ENCODE measurements around the gene MECP2.

MECP2 gene

DNA sequence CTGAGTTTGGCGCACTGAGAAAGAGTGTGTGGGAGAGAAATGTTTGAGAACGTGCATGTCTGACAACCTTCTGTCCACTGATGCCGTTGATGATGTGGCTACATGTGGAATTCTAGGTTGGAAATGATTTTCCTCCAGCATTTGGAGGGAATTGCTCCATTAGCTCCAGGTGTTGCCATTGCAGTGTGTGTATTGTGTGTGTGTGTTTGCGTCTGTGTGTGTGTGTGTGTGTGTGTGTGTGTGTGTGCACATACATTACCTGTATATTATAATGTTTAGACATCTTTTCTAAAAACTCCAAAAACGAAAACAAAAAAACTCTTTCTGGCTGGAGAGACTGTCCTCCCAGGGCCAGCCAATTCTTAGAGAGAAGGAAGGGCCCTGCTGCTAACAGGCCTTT lies 18.2 kb upstream of the MECP2 start:
- no peak for DNase-seq (ENCODE audit: low spot score)

- DNase-seq (ENCODE audit: low spot score), result no peak
These were observed 17.6 kb upstream of the MECP2 start for GRCh38 chrX:154115071-154115470.

- DNase-seq (ENCODE audit: low spot score), result no peak
These were observed 17.1 kb upstream of the MECP2 start for GRCh38 chrX:154114652-154115051.

GRCh38 chrX:154113729-154114128 lies 16.2 kb upstream of the MECP2 start:
- no peak for DNase-seq (ENCODE audit: low spot score)

GRCh38 chrX:154098551-154098950 lies 1.0 kb upstream of the MECP2 start:
- DNase-seq (ENCODE audit: low spot score), result no peak

GRCh38 chrX:154097003-154097588 lies 421 bp downstream of the MECP2 start:
- peak; percentile 81 for DNase-seq (ENCODE audit: low spot score)

DNA sequence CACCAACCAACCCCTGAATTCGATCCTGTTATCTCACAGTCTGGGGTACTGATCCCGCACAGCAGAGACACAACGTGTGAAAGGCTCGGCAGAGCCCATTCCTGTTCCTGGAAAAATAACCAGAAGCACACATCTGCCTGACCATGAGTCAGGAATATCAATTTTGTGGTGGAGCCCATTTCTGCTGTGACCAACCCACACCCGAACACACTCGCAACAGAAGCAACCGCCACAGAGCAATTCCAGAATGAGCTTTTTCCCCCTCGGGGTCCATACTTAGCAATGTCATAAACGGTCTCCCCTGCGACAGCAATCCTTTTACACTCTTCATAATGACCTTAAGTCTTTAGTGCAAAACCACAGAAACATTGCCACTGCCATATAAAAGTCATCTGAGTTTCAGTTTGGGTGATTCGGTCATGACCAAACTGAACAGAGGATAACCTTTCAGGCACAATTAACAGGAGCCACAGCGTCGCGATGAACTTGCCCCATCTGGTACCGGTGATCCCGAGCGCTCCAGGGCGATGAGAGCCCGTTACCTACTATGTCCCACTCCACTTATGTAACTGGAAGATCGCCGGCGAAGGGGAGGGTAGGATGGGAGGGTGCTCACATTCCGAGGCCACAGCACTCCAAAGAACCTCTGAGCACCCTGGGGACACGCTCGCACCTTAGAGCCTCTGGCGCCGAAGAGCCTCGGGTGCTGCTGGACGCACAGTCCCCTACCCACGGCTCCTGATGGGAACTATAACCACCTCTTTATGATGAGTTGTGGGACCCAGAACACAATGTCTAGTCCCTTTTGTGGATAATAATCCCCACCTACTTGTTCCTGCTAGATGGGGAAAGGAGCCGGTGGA lies 1.1 kb downstream of the MECP2 start:
- DNase-seq (ENCODE audit: low spot score), result no peak

- no peak for DNase-seq (ENCODE audit: low spot score)
These were observed 2.7 kb downstream of the MECP2 start for GRCh38 chrX:154094833-154095232.

- no peak for DNase-seq (ENCODE audit: low spot score)
These were observed 3.6 kb downstream of the MECP2 start for GRCh38 chrX:154093965-154094364.

DNA sequence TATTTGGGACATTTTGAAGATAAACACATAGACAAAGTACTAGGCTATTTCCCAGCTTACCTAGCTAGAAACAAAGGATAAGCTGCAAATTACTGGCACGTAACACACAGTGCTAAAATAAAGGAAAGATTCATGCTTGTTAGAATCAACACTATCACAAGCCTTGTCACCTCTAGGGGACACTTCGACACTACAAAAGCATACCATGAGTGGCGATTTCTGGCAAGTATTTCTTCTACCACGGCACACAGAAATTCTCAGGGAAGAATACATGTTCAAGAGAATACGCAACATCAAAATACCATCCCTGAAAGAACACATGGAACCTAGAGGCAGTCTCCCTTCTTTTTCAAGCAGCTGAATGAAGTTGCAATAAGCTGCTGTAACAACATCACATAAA lies 5.1 kb downstream of the MECP2 start:
- no peak for DNase-seq (ENCODE audit: low spot score)

DNA sequence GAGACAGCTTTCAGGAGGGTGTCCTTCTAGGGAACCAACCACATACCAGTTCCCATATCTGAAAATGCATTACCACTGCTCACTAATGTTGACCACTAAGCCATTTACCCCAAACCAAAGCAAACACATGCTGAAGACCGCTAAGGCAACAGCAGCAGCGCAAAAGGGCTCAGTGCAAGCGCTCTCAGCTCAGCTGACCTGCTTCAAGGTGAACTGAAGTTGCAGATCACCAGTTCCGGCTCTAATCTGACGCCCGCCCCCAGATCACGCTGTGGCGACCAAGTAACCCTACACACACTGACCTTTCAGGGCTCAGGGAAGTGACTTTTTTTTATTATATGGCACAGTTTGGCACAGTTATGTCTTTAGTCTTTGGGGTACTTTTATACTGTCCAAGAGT lies 5.8 kb downstream of the MECP2 start:
- DNase-seq (ENCODE audit: low spot score), result no peak

- no peak for DNase-seq (ENCODE audit: low spot score)
These were observed 6.8 kb downstream of the MECP2 start for GRCh38 chrX:154090731-154091130.

DNA sequence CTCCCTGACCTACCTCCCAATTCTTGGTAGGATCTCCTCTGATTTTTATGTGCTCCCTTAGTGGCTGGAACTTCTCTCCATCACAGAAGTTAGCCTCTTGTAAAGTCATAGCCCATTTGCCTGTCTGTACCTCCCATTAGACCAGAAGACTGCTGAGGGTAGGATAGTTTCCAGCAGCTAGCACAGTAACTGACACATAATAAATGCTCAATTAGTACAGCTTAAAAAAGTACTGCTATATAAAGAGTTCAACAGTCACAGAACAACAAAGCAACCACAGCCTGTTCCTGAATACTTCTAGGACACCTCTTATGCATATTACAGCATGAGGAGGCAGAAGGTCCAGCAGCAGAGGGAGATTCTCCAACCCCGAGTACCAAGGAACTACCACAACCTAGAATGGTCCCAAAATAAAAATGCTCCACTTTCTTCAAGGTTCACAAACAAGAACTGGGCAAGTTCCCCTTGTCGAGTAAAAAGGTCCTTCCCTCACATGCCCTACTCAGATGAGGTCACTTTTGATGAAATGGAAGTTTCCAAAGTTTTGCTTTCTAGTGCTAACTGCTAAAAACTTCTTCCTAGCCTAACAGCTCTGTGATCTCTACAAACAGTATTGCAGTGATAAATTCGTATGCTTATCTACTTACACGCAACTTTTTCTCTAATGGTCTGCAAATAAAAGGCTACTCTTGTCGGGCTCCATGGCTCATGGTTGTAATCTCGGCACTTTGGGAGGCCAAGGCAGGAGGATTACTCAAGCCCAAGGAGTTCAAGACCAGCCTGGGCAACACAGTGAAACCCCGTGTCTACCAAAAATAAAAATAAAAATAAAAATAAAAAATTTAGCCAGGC lies 12.8 kb downstream of the MECP2 start:
- DNase-seq (ENCODE audit: low spot score), result no peak

DNA sequence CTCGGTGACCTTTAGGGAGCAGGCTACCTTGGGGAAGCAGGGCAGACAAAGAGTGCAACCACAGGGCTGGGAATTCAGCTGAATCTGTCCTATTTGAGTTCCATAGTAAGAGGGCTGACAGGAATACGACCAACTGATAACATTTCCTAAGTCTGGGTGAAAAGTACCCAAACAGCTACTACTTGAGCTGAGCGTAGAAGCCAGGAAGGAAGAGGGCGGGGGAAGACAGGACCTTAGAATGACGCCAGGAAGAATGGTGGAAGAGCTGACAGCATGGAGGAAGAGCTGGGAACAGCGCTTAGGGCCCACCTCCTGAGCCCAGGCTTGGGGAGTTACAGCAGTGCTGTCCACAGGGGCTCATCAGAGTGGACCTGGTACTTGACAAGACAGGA lies 14.4 kb downstream of the MECP2 start:
- no peak for DNase-seq (ENCODE audit: low spot score)

DNA sequence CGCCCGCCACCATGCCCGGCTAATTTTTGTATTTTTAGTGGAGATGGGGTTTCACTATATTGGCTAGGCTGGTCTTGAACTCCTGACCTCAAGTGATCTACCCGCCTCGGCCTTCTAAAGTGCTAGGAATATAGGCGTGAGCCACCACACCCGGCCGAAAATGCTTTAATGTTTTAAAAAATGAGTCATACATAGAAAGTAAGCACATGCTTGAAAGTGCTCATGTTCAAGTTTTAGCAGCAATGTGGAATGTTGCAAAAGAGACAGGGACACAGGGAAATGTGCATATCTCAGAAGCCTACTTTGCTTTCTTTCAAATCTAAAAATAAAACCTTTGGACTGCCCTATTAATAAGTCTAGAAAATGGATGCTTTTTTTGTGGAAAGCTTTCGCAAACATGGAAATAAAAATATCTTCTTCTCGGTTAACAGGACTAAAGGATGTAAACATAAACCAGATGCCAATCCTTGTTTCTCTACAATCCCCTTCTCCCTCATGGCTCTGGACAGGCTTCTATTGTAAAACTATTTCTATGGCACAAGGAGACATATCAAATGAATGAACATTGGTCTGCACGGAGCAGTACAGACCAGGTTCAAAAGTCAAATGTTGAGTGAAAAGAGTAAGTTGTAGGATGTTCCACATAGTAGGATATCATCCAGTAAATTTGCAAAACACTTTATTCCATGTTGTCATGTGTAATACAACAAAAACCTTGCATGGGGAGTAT lies 15.0 kb downstream of the MECP2 start:
- no peak for DNase-seq (ENCODE audit: low spot score)

DNA sequence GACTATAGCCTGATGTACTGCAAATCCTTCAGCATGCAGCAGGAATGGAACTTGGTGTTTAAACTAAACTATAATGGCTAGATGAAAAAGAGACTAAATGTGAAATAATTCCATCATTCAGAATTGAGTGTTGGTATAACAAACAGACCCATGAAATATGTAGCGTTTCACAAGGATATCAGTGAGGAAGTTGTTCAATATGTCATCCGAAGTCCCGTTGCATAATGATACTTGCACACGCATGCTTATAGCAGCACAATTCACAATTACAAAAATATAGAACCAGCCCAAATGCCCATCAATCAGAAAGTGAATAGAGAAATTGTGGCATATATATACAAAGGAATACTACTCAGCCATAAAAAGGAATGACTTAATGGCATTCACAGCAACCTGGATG lies 20.4 kb downstream of the MECP2 start:
- DNase-seq (ENCODE audit: low spot score), result no peak

DNA sequence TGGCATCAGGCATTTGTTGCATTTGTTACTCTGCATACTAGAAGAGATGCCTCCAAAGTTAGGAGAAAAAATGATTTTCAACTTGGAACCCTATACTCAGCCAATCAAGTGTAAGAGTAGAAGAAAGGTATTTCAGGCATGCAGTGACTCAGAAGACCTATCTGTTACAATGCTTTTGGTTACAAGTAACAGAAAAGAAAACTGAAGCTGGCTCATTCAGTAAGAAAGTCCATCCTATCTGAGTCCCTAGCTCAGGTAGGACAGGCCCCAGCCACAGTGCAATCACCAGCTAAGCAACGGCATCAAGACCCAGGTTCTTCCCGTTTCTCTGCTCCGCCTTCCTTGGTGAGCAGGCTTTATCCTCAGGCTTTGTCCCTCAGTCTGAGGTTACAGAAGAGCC lies 23.3 kb downstream of the MECP2 start:
- DNase-seq (ENCODE audit: low spot score), result no peak

DNA sequence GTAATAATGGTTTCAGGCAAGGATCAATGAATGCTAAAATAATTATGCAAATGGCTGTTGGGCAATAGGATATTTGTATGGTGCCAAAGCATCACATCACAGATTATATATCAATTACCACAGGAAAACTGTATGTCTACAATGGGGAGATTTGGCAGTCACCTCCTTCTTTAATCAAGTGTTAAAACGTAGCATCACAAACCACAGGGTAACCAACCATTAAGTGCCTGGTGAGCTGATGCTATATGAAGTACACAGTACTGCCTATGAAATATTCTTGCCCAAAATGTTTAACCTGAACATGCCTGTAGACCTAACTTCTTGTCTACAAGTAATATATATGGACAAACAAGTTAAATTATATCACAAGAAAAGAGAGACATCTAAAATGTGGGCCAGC lies 25.3 kb downstream of the MECP2 start:
- DNase-seq (ENCODE audit: low spot score), result no peak

GRCh38 chrX:154068560-154068959 lies 29.0 kb downstream of the MECP2 start:
- no peak for DNase-seq (ENCODE audit: low spot score)

GRCh38 chrX:154064637-154065435 lies 32.7 kb downstream of the MECP2 start:
- no peak for DNase-seq (ENCODE audit: low spot score)

- DNase-seq (ENCODE audit: low spot score), result no peak
These were observed 34.3 kb downstream of the MECP2 start for GRCh38 chrX:154063234-154063633.

Data from ecto neural progenitor cell (in vitro differentiated cells).